ENCODE measurements around the gene CHD9NB. TPM values are rescaled to one million over a fixed set of nuclear protein-coding genes. Genes with fewer than 3 reads are reported as not detected.
A peak's percentile ranks its signal among the peaks of the same experiment; 100 is the strongest.

Gene CHD9NB
- total and polyA plus RNA-seq, 10 of the 15 experiments (the other 5 are each of a cell fraction or from before 2014, with no cell fraction given), result 0.14 to 1.6 (median 0.73) TPM

- TF ChIP-seq RAD21 (IDR thresholded peaks at IDR 0.05; ENCODE audit: insufficient read depth, low read depth, low read length) (no peak), E2F8 (IDR thresholded peaks at IDR 0.05; ENCODE audit: low read depth, partially characterized antibody) (no peak), POLR2A (IDR thresholded peaks at IDR 0.05; ENCODE audit: low read depth, low read length) (peak; percentile 50), ZBED1 (IDR thresholded peaks at IDR 0.05; ENCODE audit: borderline replicate concordance) (no peak), PKNOX1 (IDR thresholded peaks at IDR 0.05) (peak; percentile 22; the same call in 1 of the 2 replicates), TAF1 (IDR thresholded peaks at IDR 0.05; ENCODE audit: borderline replicate concordance, low read depth, low read length) (no peak; the same call in 1 of the 2 replicates), YY1 (IDR thresholded peaks at IDR 0.05; ENCODE audit: low read depth, low read length) (no peak), SKIL (IDR thresholded peaks at IDR 0.05; ENCODE audit: low read depth, poor library complexity, severe bottlenecking) (peak; percentile 81), SRF (IDR thresholded peaks at IDR 0.05; ENCODE audit: low read depth in 2 of 2, low read length in 2 of 2) (0 out of 4 replicates have a peak, but pooled peaks of 1 of the 2 experiments have one; percentile 40), HDGF (IDR thresholded peaks at IDR 0.05) (no peak), REST (IDR thresholded peaks at IDR 0.05; ENCODE audit: low read depth, low read length) (0 out of 2 replicates have a peak, but pooled peaks have one; percentile 4)
- TF ChIP-seq, protein P1, sequence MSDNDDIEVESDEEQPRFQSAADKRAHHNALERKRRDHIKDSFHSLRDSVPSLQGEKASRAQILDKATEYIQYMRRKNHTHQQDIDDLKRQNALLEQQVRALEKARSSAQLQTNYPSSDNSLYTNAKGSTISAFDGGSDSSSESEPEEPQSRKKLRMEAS (IDR thresholded peaks at IDR 0.05; ENCODE audit: low read depth, low read length), result peak; percentile 61
- TF ChIP-seq, protein P2, sequence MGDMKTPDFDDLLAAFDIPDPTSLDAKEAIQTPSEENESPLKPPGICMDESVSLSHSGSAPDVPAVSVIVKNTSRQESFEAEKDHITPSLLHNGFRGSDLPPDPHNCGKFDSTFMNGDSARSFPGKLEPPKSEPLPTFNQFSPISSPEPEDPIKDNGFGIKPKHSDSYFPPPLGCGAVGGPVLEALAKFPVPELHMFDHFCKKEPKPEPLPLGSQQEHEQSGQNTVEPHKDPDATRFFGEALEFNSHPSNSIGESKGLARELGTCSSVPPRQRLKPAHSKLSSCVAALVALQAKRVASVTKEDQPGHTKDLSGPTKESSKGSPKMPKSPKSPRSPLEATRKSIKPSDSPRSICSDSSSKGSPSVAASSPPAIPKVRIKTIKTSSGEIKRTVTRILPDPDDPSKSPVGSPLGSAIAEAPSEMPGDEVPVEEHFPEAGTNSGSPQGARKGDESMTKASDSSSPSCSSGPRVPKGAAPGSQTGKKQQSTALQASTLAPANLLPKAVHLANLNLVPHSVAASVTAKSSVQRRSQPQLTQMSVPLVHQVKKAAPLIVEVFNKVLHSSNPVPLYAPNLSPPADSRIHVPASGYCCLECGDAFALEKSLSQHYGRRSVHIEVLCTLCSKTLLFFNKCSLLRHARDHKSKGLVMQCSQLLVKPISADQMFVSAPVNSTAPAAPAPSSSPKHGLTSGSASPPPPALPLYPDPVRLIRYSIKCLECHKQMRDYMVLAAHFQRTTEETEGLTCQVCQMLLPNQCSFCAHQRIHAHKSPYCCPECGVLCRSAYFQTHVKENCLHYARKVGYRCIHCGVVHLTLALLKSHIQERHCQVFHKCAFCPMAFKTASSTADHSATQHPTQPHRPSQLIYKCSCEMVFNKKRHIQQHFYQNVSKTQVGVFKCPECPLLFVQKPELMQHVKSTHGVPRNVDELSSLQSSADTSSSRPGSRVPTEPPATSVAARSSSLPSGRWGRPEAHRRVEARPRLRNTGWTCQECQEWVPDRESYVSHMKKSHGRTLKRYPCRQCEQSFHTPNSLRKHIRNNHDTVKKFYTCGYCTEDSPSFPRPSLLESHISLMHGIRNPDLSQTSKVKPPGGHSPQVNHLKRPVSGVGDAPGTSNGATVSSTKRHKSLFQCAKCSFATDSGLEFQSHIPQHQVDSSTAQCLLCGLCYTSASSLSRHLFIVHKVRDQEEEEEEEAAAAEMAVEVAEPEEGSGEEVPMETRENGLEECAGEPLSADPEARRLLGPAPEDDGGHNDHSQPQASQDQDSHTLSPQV (IDR thresholded peaks at IDR 0.05), result no peak
Observed at GRCh38 chr16:53099318-53100130, 46.8 kb upstream of the CHD9NB start (continued).

Data from GM12878 (cell line).